GM13977 (cell line): Measurements from ENCODE around the gene DOCK8.

Source experiments
- DNase-seq: peaks from one replicate; pipeline ENCODE4 v3.0.0; 2012; ENCODE audit warnings: low spot score
- in situ Hi-C: fragments of 300-500 bp; cut with MboI; formaldehyde crosslinking; loops from one replicate; pipeline ENCODE4 v1.12.0; 2022; ENCODE audit warnings: low sequenced_read_pairs, low pct_unique_long_range_greater_than_20kb, mixed read lengths, inconsistent platforms; ENCODE audit not compliant: unreplicated experiment
- TF ChIP-seq, protein P1 (sequence below): IDR thresholded peaks from 2 replicates; pipeline ENCODE4 v1.5.1; 2012; ENCODE audit warnings: mild to moderate bottlenecking, control low read depth; ENCODE audit not compliant: insufficient read depth; ENCODE audit errors: extremely low read depth, missing control alignments

Gene DOCK8

DNA sequence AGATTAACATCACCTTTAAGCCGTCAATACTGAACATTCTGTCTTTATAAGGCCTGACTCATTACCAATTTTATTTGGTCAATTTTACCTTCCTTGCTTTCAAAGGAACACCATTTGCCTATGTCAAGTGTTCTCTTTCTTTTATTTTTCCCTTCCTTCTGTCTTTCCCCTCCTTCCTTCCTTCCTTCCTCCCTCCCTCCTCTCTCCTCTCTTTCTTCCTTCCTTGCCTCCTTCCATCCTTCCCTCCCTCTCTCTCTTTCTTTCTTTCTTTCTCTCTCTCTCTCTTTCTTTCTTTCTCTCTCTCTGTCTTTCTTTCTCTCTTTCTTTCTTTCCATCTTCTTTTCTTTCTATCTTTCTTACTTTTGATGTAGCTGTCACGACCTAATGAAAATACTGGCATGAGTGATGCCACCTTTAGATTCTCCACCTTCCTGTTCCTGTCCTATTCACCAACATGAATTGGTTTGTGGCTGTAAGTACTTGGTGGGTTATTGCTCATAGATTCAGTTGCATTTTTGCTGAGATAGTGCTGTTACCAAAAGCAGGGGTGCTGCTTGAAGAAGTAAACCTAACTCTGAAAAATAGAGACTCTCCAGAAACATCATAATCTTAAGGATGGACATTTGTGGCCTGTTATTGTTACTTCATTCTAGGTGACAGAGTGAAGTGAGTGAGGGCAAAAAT is 33.8 kb downstream of the DOCK8 start:
- no peak for DNase-seq
- in situ Hi-C loops: no loop called here
- TF ChIP-seq, protein P1, sequence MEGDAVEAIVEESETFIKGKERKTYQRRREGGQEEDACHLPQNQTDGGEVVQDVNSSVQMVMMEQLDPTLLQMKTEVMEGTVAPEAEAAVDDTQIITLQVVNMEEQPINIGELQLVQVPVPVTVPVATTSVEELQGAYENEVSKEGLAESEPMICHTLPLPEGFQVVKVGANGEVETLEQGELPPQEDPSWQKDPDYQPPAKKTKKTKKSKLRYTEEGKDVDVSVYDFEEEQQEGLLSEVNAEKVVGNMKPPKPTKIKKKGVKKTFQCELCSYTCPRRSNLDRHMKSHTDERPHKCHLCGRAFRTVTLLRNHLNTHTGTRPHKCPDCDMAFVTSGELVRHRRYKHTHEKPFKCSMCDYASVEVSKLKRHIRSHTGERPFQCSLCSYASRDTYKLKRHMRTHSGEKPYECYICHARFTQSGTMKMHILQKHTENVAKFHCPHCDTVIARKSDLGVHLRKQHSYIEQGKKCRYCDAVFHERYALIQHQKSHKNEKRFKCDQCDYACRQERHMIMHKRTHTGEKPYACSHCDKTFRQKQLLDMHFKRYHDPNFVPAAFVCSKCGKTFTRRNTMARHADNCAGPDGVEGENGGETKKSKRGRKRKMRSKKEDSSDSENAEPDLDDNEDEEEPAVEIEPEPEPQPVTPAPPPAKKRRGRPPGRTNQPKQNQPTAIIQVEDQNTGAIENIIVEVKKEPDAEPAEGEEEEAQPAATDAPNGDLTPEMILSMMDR: no peak

DNA sequence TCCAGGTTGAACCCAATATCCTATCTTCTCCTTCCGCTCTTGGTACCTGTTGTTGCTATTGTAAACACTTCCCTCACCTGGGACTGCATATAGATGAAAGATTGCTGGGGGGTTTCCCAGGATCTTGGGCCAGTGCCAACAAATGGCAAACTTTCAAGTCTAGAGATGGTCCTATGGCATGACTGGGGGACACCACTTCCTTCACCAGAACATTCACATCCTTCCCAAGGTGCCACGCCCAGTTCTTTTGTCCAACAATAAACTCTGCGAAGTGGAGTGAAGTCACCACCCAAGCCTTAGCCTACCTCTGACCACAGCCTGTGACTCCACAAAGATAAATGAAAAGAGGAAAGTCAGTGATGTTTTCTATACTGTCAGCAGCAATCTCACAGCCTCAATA is 34.4 kb downstream of the DOCK8 start:
- TF ChIP-seq, protein P1: no peak
- in situ Hi-C loops: no loop called here
- no peak for DNase-seq

DNA sequence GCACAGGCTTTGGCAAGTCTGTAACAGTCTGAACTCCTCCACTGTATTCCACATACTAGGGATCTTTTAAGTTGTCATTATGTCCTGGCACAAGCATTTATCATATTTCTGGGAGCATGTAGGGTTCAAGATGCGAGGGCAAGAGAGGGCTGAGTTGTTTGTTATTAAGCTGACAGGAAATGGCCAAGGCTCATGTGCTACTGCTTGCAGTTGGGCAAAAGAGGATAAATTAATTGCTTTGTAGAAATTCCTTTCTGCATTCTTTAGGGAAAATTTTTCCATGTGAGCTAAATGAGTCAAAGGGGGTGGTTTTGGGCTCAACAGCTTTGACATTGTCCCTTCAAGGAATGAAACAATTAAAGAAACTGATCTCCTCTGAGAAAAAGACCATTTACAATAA is 35.4 kb downstream of the DOCK8 start:
- in situ Hi-C loops: no loop called here
- TF ChIP-seq, protein P1: no peak
- no peak for DNase-seq

DNA sequence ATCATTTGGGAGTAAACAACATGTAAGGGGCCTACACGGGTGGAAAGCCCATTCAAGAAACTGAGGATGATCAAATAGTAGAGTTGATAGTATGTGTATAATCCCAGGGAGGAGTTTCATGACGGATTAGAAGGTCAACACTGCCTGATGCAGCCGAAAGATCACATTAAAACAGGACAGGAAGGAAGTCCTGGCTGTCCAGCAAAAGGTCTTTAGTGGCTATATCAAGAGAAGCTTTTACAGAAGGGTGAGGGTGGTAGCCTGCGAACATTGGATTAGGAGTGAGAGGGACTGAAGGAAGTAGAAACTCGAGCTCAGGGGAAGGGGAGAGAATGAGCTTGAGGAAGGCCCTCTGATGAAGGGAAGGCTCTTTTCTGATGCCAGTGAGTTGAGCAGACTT is 36.0 kb downstream of the DOCK8 start:
- TF ChIP-seq, protein P1: no peak
- DNase-seq: no peak
- in situ Hi-C loops: no loop called here

DNA sequence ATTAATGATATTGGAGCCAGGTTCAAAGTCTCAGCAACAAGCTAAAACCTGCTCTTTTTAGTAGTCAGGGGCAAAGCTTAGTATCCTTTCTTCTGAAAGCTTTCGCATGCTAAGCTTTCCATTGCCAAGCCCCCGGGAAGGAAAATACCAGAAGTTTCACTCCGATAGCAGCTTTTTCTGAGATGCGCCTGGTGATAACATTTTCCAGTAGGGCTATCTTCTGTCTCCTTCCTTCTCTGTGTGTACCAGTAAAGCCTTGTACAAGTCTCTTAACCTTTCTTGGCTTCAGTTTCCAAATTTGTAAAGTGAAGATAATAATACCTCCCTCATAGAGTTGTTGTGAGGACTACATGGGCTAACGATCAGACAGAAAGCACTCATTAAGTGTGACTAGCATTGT is 36.7 kb downstream of the DOCK8 start:
- TF ChIP-seq, protein P1: no peak
- no peak for DNase-seq
- in situ Hi-C loops: no loop called here

DNA sequence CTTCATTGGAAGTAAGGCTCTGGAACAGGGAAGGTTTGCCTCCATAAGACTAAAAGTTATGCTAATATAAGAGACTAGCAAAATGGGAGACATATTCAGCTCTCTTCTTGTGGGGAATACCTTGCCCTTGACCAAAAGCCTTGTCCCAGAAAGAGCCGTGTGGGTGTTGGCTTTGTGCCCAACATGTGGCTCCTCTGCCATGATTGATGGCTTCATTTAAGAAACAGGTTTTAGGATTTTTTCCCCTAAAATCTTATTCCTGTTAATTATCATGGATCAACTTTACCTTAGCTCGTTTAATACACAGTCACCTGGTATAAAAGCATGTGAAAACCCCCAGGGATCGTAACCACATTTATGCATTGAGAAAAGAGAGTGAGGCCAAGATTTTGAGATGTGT is 38.9 kb downstream of the DOCK8 start:
- no peak for DNase-seq
- in situ Hi-C loops: no loop called here
- TF ChIP-seq, protein P1: no peak
